D721Med (cell line): ENCODE data around the gene TTLL5.

Experiments
- DNase-seq: peaks from one replicate; pipeline ENCODE4 v3.0.0; 2011; ENCODE audit warnings: low spot score; ENCODE audit not compliant: insufficient read length
- FAIRE-seq: peaks from 2 replicates; lab custom pipeline; 2011; peaks lifted over from hg19 to GRCh38; lab: Jason Lieb, UNC
- CTCF ChIP-seq: IDR thresholded peaks from 2 replicates; pipeline ENCODE4 v1.5.1; 2012; ENCODE audit warnings: mild to moderate bottlenecking, control low read depth; ENCODE audit not compliant: insufficient read depth; ENCODE audit errors: missing control alignments

Gene TTLL5

GRCh38 chr14:75999511-76000190, 338.6 kb downstream of the TTLL5 start:
- TF ChIP-seq CTCF = no peak
- FAIRE-seq (no peak), DNase-seq (no peak)

- FAIRE-seq (no peak), DNase-seq (no peak)
- no peak for TF ChIP-seq CTCF
Measured at GRCh38 chr14:76002383-76002782, 341.3 kb downstream of the TTLL5 start.
